Measurements from ENCODE around the gene LRRC72.

The LRRC72 gene

GRCh38 chr7:16554518-16555236, 28.1 kb downstream of the LRRC72 start:
- H3K27me3 ChIP-seq (ENCODE audit: control insufficient read depth in 1 of 2, insufficient read depth in 2 of 2, low read length in 2 of 2) = no peaks in the 10 kb centered on the region
- no peak overlapping the region for H3K9ac ChIP-seq (ENCODE audit: low read length in 2 of 2)
- no peak overlapping the region for H3K27ac ChIP-seq (ENCODE audit: low read length)
- no peaks in the 10 kb centered on the region for H3K4me1 ChIP-seq (ENCODE audit: control insufficient read depth, insufficient read depth, low read length)
- no peak overlapping the region for H3K4me3 ChIP-seq (ENCODE audit: low read length in 2 of 2)
- no peaks in the 10 kb centered on the region for H3K36me3 ChIP-seq (ENCODE audit: control insufficient read depth in 2 of 2, insufficient read depth in 2 of 2, low read length in 2 of 2)
- H3K9me3 ChIP-seq (ENCODE audit: control insufficient read depth in 2 of 2, low read length in 2 of 2) = no peaks in the 10 kb centered on the region

GRCh38 chr7:16556359-16556758, 29.7 kb downstream of the LRRC72 start:
- no peak overlapping the region for H3K4me3 ChIP-seq (ENCODE audit: low read length in 2 of 2)
- H3K27ac ChIP-seq (ENCODE audit: low read length) = no peak overlapping the region
- no peaks in the 10 kb centered on the region for H3K36me3 ChIP-seq (ENCODE audit: control insufficient read depth in 2 of 2, insufficient read depth in 2 of 2, low read length in 2 of 2)
- no peak overlapping the region for H3K9ac ChIP-seq (ENCODE audit: low read length in 2 of 2)
- no peaks in the 10 kb centered on the region for H3K27me3 ChIP-seq (ENCODE audit: control insufficient read depth in 1 of 2, insufficient read depth in 2 of 2, low read length in 2 of 2)
- H3K9me3 ChIP-seq (ENCODE audit: control insufficient read depth in 2 of 2, low read length in 2 of 2) = no peaks in the 10 kb centered on the region
- H3K4me1 ChIP-seq (ENCODE audit: control insufficient read depth, insufficient read depth, low read length) = no peaks in the 10 kb centered on the region

- Histone ChIP-seq H3K9me3 (ENCODE audit: control insufficient read depth in 2 of 2, low read length in 2 of 2) (no peaks in the 10 kb centered on the region), H3K27ac (ENCODE audit: low read length) (no peak overlapping the region), H3K36me3 (ENCODE audit: control insufficient read depth in 2 of 2, insufficient read depth in 2 of 2, low read length in 2 of 2) (no peaks in the 10 kb centered on the region), H3K9ac (ENCODE audit: low read length in 2 of 2) (no peak overlapping the region), H3K4me1 (ENCODE audit: control insufficient read depth, insufficient read depth, low read length) (no peaks in the 10 kb centered on the region), H3K27me3 (ENCODE audit: control insufficient read depth in 1 of 2, insufficient read depth in 2 of 2, low read length in 2 of 2) (no peaks in the 10 kb centered on the region), H3K4me3 (ENCODE audit: low read length in 2 of 2) (no peak overlapping the region)
These were observed 32.2 kb downstream of the LRRC72 start for GRCh38 chr7:16558761-16559302.

GRCh38 chr7:16559497-16560179, 33.0 kb downstream of the LRRC72 start:
- H3K27ac ChIP-seq (ENCODE audit: low read length) = no peak overlapping the region
- no peaks in the 10 kb centered on the region for H3K36me3 ChIP-seq (ENCODE audit: control insufficient read depth in 2 of 2, insufficient read depth in 2 of 2, low read length in 2 of 2)
- no peaks in the 10 kb centered on the region for H3K4me1 ChIP-seq (ENCODE audit: control insufficient read depth, insufficient read depth, low read length)
- H3K4me3 ChIP-seq (ENCODE audit: low read length in 2 of 2) = no peak overlapping the region
- no peak overlapping the region for H3K9ac ChIP-seq (ENCODE audit: low read length in 2 of 2)
- no peaks in the 10 kb centered on the region for H3K27me3 ChIP-seq (ENCODE audit: control insufficient read depth in 1 of 2, insufficient read depth in 2 of 2, low read length in 2 of 2)
- H3K9me3 ChIP-seq (ENCODE audit: control insufficient read depth in 2 of 2, low read length in 2 of 2) = no peaks in the 10 kb centered on the region

GRCh38 chr7:16561943-16562342, 35.3 kb downstream of the LRRC72 start:
- Histone ChIP-seq H3K9ac (ENCODE audit: low read length in 2 of 2) (no peak overlapping the region), H3K27ac (ENCODE audit: low read length) (no peak overlapping the region), H3K9me3 (ENCODE audit: control insufficient read depth in 2 of 2, low read length in 2 of 2) (no peaks in the 10 kb centered on the region), H3K27me3 (ENCODE audit: control insufficient read depth in 1 of 2, insufficient read depth in 2 of 2, low read length in 2 of 2) (no peaks in the 10 kb centered on the region), H3K36me3 (ENCODE audit: control insufficient read depth in 2 of 2, insufficient read depth in 2 of 2, low read length in 2 of 2) (no peaks in the 10 kb centered on the region), H3K4me3 (ENCODE audit: low read length in 2 of 2) (no peak overlapping the region), H3K4me1 (ENCODE audit: control insufficient read depth, insufficient read depth, low read length) (no peaks in the 10 kb centered on the region)

GRCh38 chr7:16562456-16563220, 36.0 kb downstream of the LRRC72 start:
- no peak overlapping the region for H3K4me3 ChIP-seq (ENCODE audit: low read length in 2 of 2)
- H3K36me3 ChIP-seq (ENCODE audit: control insufficient read depth in 2 of 2, insufficient read depth in 2 of 2, low read length in 2 of 2) = no peaks in the 10 kb centered on the region
- no peak overlapping the region for H3K27ac ChIP-seq (ENCODE audit: low read length)
- no peaks in the 10 kb centered on the region for H3K4me1 ChIP-seq (ENCODE audit: control insufficient read depth, insufficient read depth, low read length)
- H3K9ac ChIP-seq (ENCODE audit: low read length in 2 of 2) = no peak overlapping the region
- H3K27me3 ChIP-seq (ENCODE audit: control insufficient read depth in 1 of 2, insufficient read depth in 2 of 2, low read length in 2 of 2) = no peaks in the 10 kb centered on the region
- H3K9me3 ChIP-seq (ENCODE audit: control insufficient read depth in 2 of 2, low read length in 2 of 2) = no peaks in the 10 kb centered on the region

GRCh38 chr7:16563281-16564022, 36.8 kb downstream of the LRRC72 start:
- H3K27me3 ChIP-seq (ENCODE audit: control insufficient read depth in 1 of 2, insufficient read depth in 2 of 2, low read length in 2 of 2) = no peaks in the 10 kb centered on the region
- no peak overlapping the region for H3K9ac ChIP-seq (ENCODE audit: low read length in 2 of 2)
- H3K4me1 ChIP-seq (ENCODE audit: control insufficient read depth, insufficient read depth, low read length) = no peaks in the 10 kb centered on the region
- no peak overlapping the region for H3K4me3 ChIP-seq (ENCODE audit: low read length in 2 of 2)
- H3K9me3 ChIP-seq (ENCODE audit: control insufficient read depth in 2 of 2, low read length in 2 of 2) = no peaks in the 10 kb centered on the region
- no peak overlapping the region for H3K27ac ChIP-seq (ENCODE audit: low read length)
- no peaks in the 10 kb centered on the region for H3K36me3 ChIP-seq (ENCODE audit: control insufficient read depth in 2 of 2, insufficient read depth in 2 of 2, low read length in 2 of 2)

GRCh38 chr7:16564023-16564380, 37.4 kb downstream of the LRRC72 start:
- no peak overlapping the region for H3K9ac ChIP-seq (ENCODE audit: low read length in 2 of 2)
- no peaks in the 10 kb centered on the region for H3K9me3 ChIP-seq (ENCODE audit: control insufficient read depth in 2 of 2, low read length in 2 of 2)
- no peak overlapping the region for H3K27ac ChIP-seq (ENCODE audit: low read length)

GRCh38 chr7:16564909-16565426, 38.3 kb downstream of the LRRC72 start:
- Histone ChIP-seq H3K9me3 (ENCODE audit: control insufficient read depth in 2 of 2, low read length in 2 of 2) (no peaks in the 10 kb centered on the region), H3K27me3 (ENCODE audit: control insufficient read depth in 1 of 2, insufficient read depth in 2 of 2, low read length in 2 of 2) (no peaks in the 10 kb centered on the region), H3K36me3 (ENCODE audit: control insufficient read depth in 2 of 2, insufficient read depth in 2 of 2, low read length in 2 of 2) (no peaks in the 10 kb centered on the region), H3K9ac (ENCODE audit: low read length in 2 of 2) (no peak overlapping the region), H3K4me1 (ENCODE audit: control insufficient read depth, insufficient read depth, low read length) (no peaks in the 10 kb centered on the region), H3K27ac (ENCODE audit: low read length) (no peak overlapping the region), H3K4me3 (ENCODE audit: low read length in 2 of 2) (no peak overlapping the region)

More at GRCh38 chr7:16564023-16564380, 37.4 kb downstream of the LRRC72 start:
- no peaks in the 10 kb centered on the region for H3K36me3 ChIP-seq (ENCODE audit: control insufficient read depth in 2 of 2, insufficient read depth in 2 of 2, low read length in 2 of 2)
- no peaks in the 10 kb centered on the region for H3K27me3 ChIP-seq (ENCODE audit: control insufficient read depth in 1 of 2, insufficient read depth in 2 of 2, low read length in 2 of 2)
- H3K4me3 ChIP-seq (ENCODE audit: low read length in 2 of 2) = no peak overlapping the region
- no peaks in the 10 kb centered on the region for H3K4me1 ChIP-seq (ENCODE audit: control insufficient read depth, insufficient read depth, low read length)

- no peaks in the 10 kb centered on the region for H3K4me1 ChIP-seq (ENCODE audit: control insufficient read depth, insufficient read depth, low read length)
These were observed 45.3 kb downstream of the LRRC72 start for GRCh38 chr7:16571941-16572340.

More at GRCh38 chr7:16571941-16572340, 45.3 kb downstream of the LRRC72 start:
- Histone ChIP-seq H3K27ac (ENCODE audit: low read length) (no peak overlapping the region), H3K27me3 (ENCODE audit: control insufficient read depth in 1 of 2, insufficient read depth in 2 of 2, low read length in 2 of 2) (no peaks in the 10 kb centered on the region), H3K4me3 (ENCODE audit: low read length in 2 of 2) (no peak overlapping the region), H3K9ac (ENCODE audit: low read length in 2 of 2) (no peak overlapping the region), H3K36me3 (ENCODE audit: control insufficient read depth in 2 of 2, insufficient read depth in 2 of 2, low read length in 2 of 2) (no peaks in the 10 kb centered on the region), H3K9me3 (ENCODE audit: control insufficient read depth in 2 of 2, low read length in 2 of 2) (no peaks in the 10 kb centered on the region)
